ENCODE measurements around the gene MUC6. TPM values are rescaled to one million over a fixed set of nuclear protein-coding genes. Genes with fewer than 3 reads are reported as not detected.

The MUC6 gene
- total and polyA plus RNA-seq, 2 donors (not counting 3 experiments of a cell fraction or from before 2014, with no cell fraction given): not detected

- dilution Hi-C loops (cut with MboI; ENCODE audit: extremely low pct_ligation_motif_present, low sequenced_read_pairs) (no loop called here), intact Hi-C loops (cut with micrococcal nuclease) (loop anchor here (5.0 kb wide), 1 partner anchor 142 kb away; the partner anchor contains the start of gene CHID1)
- Histone ChIP-seq H3K4me1 (ENCODE audit: control insufficient read depth, extremely low read depth, insufficient read depth, low read length) (no peaks in the 10 kb centered on the region), H3K4me3 (replicated peaks in 1 of 3; ENCODE audit: insufficient read depth in 1 of 3, low read depth in 1 of 3, low read length in 3 of 3) (no peak overlapping the region), H3K27ac (ENCODE audit: insufficient read depth, low read depth, low read length) (no peak overlapping the region), H3K79me2 (ENCODE audit: control insufficient read depth, insufficient read depth, low read length) (no peaks in the 10 kb centered on the region), H3K36me3 (ENCODE audit: control insufficient read depth in 2 of 2, extremely low read depth in 1 of 2, insufficient read depth in 2 of 2, low read length in 2 of 2) (no peaks in the 10 kb centered on the region), H2AFZ (ENCODE audit: low read depth, low read length) (no peak overlapping the region), H3K9me1 (replicated peaks; ENCODE audit: control insufficient read depth, extremely low read depth, insufficient read depth, low read length) (no peaks in the 10 kb centered on the region), H3K4me2 (ENCODE audit: insufficient read depth, low read length) (no peak overlapping the region), H3K9ac (replicated peaks; ENCODE audit: extremely low read depth, insufficient read depth, low read length) (no peak overlapping the region), H4K20me1 (replicated peaks; ENCODE audit: control insufficient read depth, extremely low read depth, insufficient read depth, low read length) (no peaks in the 10 kb centered on the region), H3K27me3 (ENCODE audit: control insufficient read depth in 2 of 2, insufficient read depth in 2 of 2, low read length in 2 of 2) (no peaks in the 10 kb centered on the region), H3K9me3 (replicated peaks; ENCODE audit: control insufficient read depth, insufficient read depth, low read length) (no peaks in the 10 kb centered on the region)
- DNase-seq (ENCODE audit: low read depth, low spot score) (peak; percentile 6), FAIRE-seq (no peak)
- BruUV-seq (replicated peaks): no TSS peak
- ChIA-PET POLR2A (interaction anchor here (0.6 kb wide), 1 partner anchor 512 kb away, joined by 4 read pairs; no protein-coding TSS in a partner anchor), CTCF (interaction anchor here (0.9 to 1.9 kb wide), 3 partner anchors 10 to 520 kb away, joined by 4 to 5 read pairs (median 5); no protein-coding TSS in a partner anchor)
- TF ChIP-seq EZH2 (IDR thresholded peaks at IDR 0.05; ENCODE audit: borderline replicate concordance, low read depth, low read length, severe bottlenecking): no peak
- TF ChIP-seq POLR2AphosphoS5 (IDR thresholded peaks at IDR 0.05; ENCODE audit: insufficient read depth, low read depth, low read length): no peak
- TF ChIP-seq MAX (IDR thresholded peaks at IDR 0.05; ENCODE audit: insufficient read depth, insufficient read length): no peak
- TF ChIP-seq GATA2 (IDR thresholded peaks at IDR 0.05; ENCODE audit: insufficient read depth, insufficient read length, low read depth, low read length): no peak
- no peak for TF ChIP-seq MYC (IDR thresholded peaks at IDR 0.05; ENCODE audit: low read depth, low read length)
- TF ChIP-seq CTCF (IDR thresholded peaks at IDR 0.05; ENCODE audit: extremely low read depth in 1 of 2, insufficient read depth in 1 of 2, low read depth in 1 of 2, low read length in 2 of 2): no peak
- no peak for TF ChIP-seq JUN (IDR thresholded peaks at IDR 0.05; ENCODE audit: borderline replicate concordance, insufficient read depth, insufficient read length, low read depth)
- no peak for TF ChIP-seq FOS (IDR thresholded peaks at IDR 0.05; ENCODE audit: borderline replicate concordance, insufficient read depth, low read length)
- TF ChIP-seq POLR2A (IDR thresholded peaks at IDR 0.05; ENCODE audit: low read depth, low read length): no peak
Observed at GRCh38 chr11:1054143-1055108, 17.9 kb upstream of the MUC6 start.
